ENCODE results near the gene TXNRD1. TPM values are rescaled to one million over a fixed set of nuclear protein-coding genes. Genes with fewer than 3 reads are reported as not detected.

TXNRD1 gene
- total and polyA plus RNA-seq, 12 donors, result 53.9 to 487 (median 290) TPM

GRCh38 chr12:104247698-104248097, 32.1 kb downstream of the TXNRD1 start:
- H3K4me3 ChIP-seq, result no peak overlapping the region
- DNase-seq, result no peak
- H3K27ac ChIP-seq, result no peak overlapping the region
- WGBS, 4 donors, result 71 to 77% (median 72%) methylated on average over 5 of the region's 5 CpGs
- H3K27me3 ChIP-seq, result no peaks in the 10 kb centered on the region
- no peaks in the 10 kb centered on the region for H3K4me1 ChIP-seq (replicated peaks in 1 of 2)
- intact Hi-C loops (cut with DNase I), result no loop called here
- H3K9me3 ChIP-seq (replicated peaks in 1 of 3), result no peaks in the 10 kb centered on the region
- TF ChIP-seq POLR2A (IDR thresholded peaks at IDR 0.05) (no peak), CTCF (IDR thresholded peaks at IDR 0.05) (no peak)
- no peaks in the 10 kb centered on the region for H3K36me3 ChIP-seq (replicated peaks in 1 of 2)

GRCh38 chr12:104248444-104248843, 32.9 kb downstream of the TXNRD1 start:
- 97 to 100% (median 98%) methylated on average over 6 to 8 of the region's 8 CpGs for WGBS, 4 donors
- Histone ChIP-seq H3K9me3 (replicated peaks in 1 of 3) (no peaks in the 10 kb centered on the region), H3K4me3 (no peak overlapping the region), H3K36me3 (replicated peaks in 1 of 2) (no peaks in the 10 kb centered on the region), H3K4me1 (replicated peaks in 1 of 2) (no peaks in the 10 kb centered on the region), H3K27me3 (no peaks in the 10 kb centered on the region), H3K27ac (no peak overlapping the region)
- no peak for DNase-seq
- no peak for TF ChIP-seq POLR2A (IDR thresholded peaks at IDR 0.05)
- TF ChIP-seq CTCF (IDR thresholded peaks at IDR 0.05), result no peak
- intact Hi-C loops (cut with DNase I), result no loop called here

- TF ChIP-seq CTCF (IDR thresholded peaks at IDR 0.05) (no peak), POLR2A (IDR thresholded peaks at IDR 0.05) (no peak)
- intact Hi-C loops (cut with DNase I), result no loop called here
- WGBS, 4 donors, result 90 to 97% (median 92%) methylated on average over 3 of the region's 3 CpGs
- H3K36me3 ChIP-seq (replicated peaks in 1 of 2), result no peaks in the 10 kb centered on the region
- H3K9me3 ChIP-seq (replicated peaks in 1 of 3), result no peaks in the 10 kb centered on the region
- no peaks in the 10 kb centered on the region for H3K27me3 ChIP-seq
- H3K4me3 ChIP-seq, result no peak overlapping the region
- no peak for DNase-seq
- no peaks in the 10 kb centered on the region for H3K4me1 ChIP-seq (replicated peaks in 1 of 2)
- no peak overlapping the region for H3K27ac ChIP-seq
Measured at GRCh38 chr12:104249017-104249416, 33.4 kb downstream of the TXNRD1 start.

GRCh38 chr12:104249898-104250297, 34.3 kb downstream of the TXNRD1 start:
- Histone ChIP-seq H3K9me3 (replicated peaks in 1 of 3) (no peaks in the 10 kb centered on the region), H3K27ac (no peak overlapping the region), H3K36me3 (replicated peaks in 1 of 2) (no peaks in the 10 kb centered on the region), H3K4me3 (no peak overlapping the region), H3K4me1 (replicated peaks in 1 of 2) (no peaks in the 10 kb centered on the region), H3K27me3 (no peaks in the 10 kb centered on the region)
- no peak for TF ChIP-seq POLR2A (IDR thresholded peaks at IDR 0.05)
- TF ChIP-seq CTCF (IDR thresholded peaks at IDR 0.05), result no peak
- intact Hi-C loops (cut with DNase I), result no loop called here
- 91 to 99% (median 94%) methylated on average over 4 of the region's 4 CpGs for WGBS, 4 donors
- DNase-seq, result no peak
